ENCODE measurements around the gene CNP. TPM values are rescaled to one million over a fixed set of nuclear protein-coding genes. Genes with fewer than 3 reads are reported as not detected.

Gene CNP
- total RNA-seq, 1 donor from 2014 or later: 54.0 TPM

DNA sequence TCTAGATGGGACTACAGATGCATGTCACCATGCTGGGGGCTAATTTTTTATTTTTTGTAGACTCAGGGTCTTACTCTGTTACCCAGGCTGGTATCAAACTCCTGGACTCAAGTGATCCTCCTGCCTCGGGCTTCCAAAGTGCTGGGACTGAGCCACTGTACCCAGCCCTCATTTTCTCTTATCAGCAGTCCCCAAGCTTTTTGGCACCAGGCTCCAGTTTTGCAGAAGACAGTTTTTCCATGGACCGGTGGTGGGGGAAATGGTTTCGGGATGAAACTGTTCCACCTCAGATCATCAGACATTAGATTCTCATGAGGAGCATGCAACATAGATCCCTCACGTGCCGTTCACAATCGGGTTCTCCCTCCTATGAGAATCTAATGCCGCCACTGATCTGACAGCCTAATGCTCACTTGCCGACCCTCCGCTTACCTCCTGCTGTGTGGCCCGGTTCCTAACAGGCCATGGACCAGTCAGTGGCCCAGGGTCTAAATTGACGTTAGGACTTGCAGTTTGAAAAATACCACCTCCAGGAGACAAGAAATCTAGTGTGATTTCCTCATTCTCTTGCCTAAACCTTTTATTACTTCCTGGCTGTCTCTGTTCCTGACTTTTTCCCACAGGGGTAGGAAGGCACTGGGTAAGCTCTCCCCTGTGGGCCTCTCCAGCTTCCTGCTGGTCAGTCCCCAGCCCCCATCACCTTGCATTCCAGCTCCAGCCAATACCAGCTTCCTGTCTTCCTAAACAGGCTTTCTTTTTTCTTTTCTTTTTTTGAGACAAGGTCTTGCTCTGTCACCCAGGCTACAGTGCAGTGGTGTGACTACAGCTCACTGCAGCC lies 9.3 kb upstream of the CNP start:
- DNase-seq (ENCODE audit: extremely low spot score in 2 of 2): no peak
- no peaks in the 10 kb centered on the region for H3K27me3 ChIP-seq
- TF ChIP-seq POLR2AphosphoS5 (IDR thresholded peaks at IDR 0.05; ENCODE audit: insufficient read depth in 1 of 2, low read depth in 1 of 2): no peak
- TF ChIP-seq, protein P1, sequence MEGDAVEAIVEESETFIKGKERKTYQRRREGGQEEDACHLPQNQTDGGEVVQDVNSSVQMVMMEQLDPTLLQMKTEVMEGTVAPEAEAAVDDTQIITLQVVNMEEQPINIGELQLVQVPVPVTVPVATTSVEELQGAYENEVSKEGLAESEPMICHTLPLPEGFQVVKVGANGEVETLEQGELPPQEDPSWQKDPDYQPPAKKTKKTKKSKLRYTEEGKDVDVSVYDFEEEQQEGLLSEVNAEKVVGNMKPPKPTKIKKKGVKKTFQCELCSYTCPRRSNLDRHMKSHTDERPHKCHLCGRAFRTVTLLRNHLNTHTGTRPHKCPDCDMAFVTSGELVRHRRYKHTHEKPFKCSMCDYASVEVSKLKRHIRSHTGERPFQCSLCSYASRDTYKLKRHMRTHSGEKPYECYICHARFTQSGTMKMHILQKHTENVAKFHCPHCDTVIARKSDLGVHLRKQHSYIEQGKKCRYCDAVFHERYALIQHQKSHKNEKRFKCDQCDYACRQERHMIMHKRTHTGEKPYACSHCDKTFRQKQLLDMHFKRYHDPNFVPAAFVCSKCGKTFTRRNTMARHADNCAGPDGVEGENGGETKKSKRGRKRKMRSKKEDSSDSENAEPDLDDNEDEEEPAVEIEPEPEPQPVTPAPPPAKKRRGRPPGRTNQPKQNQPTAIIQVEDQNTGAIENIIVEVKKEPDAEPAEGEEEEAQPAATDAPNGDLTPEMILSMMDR (IDR thresholded peaks at IDR 0.05): no peak
- TF ChIP-seq POLR2A (IDR thresholded peaks at IDR 0.05): no peak
- intact Hi-C loops (cut with DNase I): no loop called here
- no peak overlapping the region for H3K27ac ChIP-seq
- no peaks in the 10 kb centered on the region for H3K9me3 ChIP-seq
- no peaks in the 10 kb centered on the region for H3K36me3 ChIP-seq
- no peaks in the 10 kb centered on the region for H3K4me1 ChIP-seq
- no peak overlapping the region for H3K4me3 ChIP-seq

DNA sequence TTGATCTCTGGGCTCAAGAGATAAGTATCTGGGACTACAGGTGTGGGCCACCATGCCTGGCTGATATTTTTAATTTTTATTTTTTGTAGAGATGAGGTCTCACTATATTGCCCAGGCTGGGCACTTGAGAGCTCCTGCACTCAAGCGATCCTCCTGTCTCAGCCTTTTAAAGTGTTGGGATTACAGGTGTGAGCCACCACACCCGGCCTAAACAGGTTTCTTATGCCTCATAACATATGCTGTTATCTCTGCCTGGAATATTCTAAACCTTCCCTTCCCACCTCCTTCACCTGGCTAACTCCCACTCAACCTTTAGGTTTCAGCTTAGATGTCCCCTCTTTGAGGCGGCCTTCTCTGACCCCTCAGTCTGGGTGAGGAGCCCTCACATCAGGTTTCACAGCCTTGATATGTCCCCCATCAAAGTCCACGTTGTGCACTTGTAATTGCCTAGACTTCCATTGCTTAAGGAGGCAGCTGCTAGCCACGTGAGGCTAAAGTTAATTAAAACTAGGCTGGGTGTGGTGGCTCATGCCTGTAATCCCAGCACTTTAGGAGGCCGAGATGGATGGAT lies 8.6 kb upstream of the CNP start:
- no peaks in the 10 kb centered on the region for H3K36me3 ChIP-seq
- H3K27ac ChIP-seq: no peak overlapping the region
- no peaks in the 10 kb centered on the region for H3K27me3 ChIP-seq
- no peak overlapping the region for H3K4me3 ChIP-seq
- peaks cover 5% of the 10 kb centered on the region for H3K4me1 ChIP-seq
- no peak for DNase-seq (ENCODE audit: extremely low spot score in 2 of 2)
- H3K9me3 ChIP-seq: no peaks in the 10 kb centered on the region
- TF ChIP-seq, protein P1 (IDR thresholded peaks at IDR 0.05): no peak
- no peak for TF ChIP-seq POLR2A (IDR thresholded peaks at IDR 0.05)
- no peak for TF ChIP-seq POLR2AphosphoS5 (IDR thresholded peaks at IDR 0.05; ENCODE audit: insufficient read depth in 1 of 2, low read depth in 1 of 2)
- intact Hi-C loops (cut with DNase I): no loop called here

- Histone ChIP-seq H3K4me1 (peaks cover 5% of the 10 kb centered on the region), H3K27ac (no peak overlapping the region), H3K9me3 (no peaks in the 10 kb centered on the region), H3K27me3 (no peaks in the 10 kb centered on the region), H3K4me3 (no peak overlapping the region), H3K36me3 (no peaks in the 10 kb centered on the region)
- no peak for TF ChIP-seq POLR2AphosphoS5 (IDR thresholded peaks at IDR 0.05; ENCODE audit: insufficient read depth in 1 of 2, low read depth in 1 of 2)
- TF ChIP-seq, protein P1 (IDR thresholded peaks at IDR 0.05): no peak
- no peak for DNase-seq (ENCODE audit: extremely low spot score in 2 of 2)
- intact Hi-C loops (cut with DNase I): no loop called here
Measured at GRCh38 chr17:41959030-41959335, 7.6 kb upstream of the CNP start.

DNA sequence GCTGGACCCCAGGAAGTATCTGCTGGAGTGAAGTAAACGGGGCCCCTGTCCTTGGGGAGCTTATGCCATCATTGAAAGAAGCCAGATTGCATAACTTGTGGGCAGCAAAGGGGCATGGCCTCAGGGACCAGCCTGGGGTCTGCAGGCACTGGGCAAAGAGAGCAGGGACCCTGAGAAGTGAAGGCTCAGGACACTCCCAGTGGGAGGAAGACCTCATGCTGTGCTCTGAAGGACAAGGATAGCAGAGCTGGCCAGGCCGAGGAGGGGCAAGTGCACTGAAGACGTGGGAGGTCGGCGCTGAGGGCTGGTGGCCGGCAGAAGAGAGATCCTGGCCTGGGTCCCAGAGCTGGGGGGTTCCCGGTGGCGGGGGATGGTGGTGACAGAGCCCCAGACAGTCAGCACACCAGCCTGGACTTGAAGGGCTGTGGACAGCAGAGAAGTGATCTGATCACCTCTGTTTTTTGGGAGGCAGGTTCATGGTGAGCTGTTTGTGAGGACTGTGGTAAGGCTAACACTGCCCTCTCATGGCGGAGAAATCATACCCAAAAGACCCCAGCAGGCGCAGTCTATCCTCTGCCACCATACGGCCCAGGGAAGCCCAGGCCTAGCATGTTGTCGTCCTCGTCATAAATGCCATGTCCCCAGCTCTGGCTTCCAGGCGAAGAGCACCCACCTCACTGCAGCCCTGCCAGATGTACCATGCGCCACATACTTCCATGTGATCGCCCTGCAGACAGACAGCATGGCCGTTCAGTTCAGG lies 7.1 kb upstream of the CNP start:
- intact Hi-C loops (cut with DNase I): no loop called here
- H3K27me3 ChIP-seq: no peaks in the 10 kb centered on the region
- TF ChIP-seq, protein P1 (IDR thresholded peaks at IDR 0.05): no peak
- no peak for TF ChIP-seq POLR2A (IDR thresholded peaks at IDR 0.05)
- TF ChIP-seq POLR2AphosphoS5 (IDR thresholded peaks at IDR 0.05; ENCODE audit: insufficient read depth in 1 of 2, low read depth in 1 of 2): no peak
- peaks cover 5% of the 10 kb centered on the region for H3K4me1 ChIP-seq
- H3K9me3 ChIP-seq: no peaks in the 10 kb centered on the region
- no peak for DNase-seq (ENCODE audit: extremely low spot score in 2 of 2)
- H3K4me3 ChIP-seq: no peak overlapping the region
- no peak overlapping the region for H3K27ac ChIP-seq
- no peaks in the 10 kb centered on the region for H3K36me3 ChIP-seq

All from vagina (tissue), 2 donors.